HUDEP-2 (cell line): ENCODE measurements around the gene SYNE2.

Experiments used
- DNase-seq, 76 experiments: peaks; one replicate each; lab custom pipeline; 2025; ENCODE audit not compliant: unreplicated experiment in 76 of 76; lab: John Stamatoyannopoulos, UW

SYNE2 gene

DNA sequence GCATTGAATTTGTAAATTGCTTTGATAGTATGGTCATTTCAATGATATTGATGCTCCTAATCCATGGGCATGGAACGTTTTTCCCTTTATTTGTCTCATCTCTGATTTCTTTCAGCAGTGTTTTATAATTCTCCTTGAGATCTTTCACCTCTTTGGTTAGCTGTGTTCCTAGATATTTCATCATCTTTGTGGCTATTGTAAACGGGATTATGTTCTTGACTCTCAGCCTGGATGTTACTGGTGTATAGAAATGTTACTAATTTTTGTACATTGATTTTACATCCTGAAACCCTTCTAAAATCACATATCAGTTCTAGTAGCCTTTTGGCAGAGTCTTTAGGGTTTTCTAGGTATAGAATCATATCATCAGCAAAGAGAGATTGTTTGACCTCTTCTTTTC, 52.6 kb downstream of the SYNE2 start:
- DNase-seq = no peak

DNA sequence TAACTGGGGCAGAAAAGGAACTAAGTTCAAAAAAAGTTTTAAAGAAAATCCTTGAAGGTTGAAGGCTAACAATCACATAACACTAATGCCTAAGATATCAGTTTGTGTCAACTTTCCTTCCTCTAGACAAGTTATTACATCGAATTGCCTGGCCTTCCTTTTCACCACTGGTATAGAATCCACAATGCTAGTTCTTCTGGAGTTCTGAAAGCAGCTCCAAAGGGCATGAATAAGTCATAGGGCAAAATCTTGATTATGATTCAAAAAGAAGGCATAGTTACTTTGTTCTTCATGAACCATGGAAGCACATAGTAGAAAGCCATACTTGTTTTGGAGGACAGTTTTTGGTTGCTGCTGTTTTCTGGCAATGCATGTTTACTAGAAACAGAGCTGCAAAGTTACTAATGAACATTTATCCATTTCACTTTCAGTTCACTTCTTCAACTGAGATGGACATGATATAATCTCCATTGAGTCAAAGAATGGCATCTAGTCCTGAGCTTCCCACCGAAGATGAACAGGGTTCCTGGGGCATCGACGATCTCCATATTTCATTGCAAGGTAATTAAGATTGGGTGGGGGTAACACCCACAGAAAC, 56.0 kb downstream of the SYNE2 start:
- DNase-seq = no peak

DNA sequence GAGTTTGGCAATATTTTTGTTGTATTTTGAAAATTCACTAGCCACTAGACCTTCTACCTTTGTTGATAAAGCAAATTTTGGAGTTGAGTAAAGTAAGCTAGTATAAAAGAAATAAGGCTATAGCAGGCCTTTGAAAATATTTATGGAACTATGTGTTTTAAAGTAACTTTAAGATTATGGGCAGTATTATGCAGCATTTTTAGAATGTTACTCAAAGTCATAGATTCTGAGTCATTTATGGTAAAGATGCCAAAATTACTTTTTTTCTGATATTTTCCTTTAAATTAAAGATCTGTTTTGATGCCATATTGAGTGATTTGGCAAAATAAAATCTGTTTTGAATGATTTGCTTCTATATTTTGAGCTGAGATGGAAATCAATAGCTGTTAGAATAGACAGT, 57.2 kb downstream of the SYNE2 start:
- no peak for DNase-seq

DNA sequence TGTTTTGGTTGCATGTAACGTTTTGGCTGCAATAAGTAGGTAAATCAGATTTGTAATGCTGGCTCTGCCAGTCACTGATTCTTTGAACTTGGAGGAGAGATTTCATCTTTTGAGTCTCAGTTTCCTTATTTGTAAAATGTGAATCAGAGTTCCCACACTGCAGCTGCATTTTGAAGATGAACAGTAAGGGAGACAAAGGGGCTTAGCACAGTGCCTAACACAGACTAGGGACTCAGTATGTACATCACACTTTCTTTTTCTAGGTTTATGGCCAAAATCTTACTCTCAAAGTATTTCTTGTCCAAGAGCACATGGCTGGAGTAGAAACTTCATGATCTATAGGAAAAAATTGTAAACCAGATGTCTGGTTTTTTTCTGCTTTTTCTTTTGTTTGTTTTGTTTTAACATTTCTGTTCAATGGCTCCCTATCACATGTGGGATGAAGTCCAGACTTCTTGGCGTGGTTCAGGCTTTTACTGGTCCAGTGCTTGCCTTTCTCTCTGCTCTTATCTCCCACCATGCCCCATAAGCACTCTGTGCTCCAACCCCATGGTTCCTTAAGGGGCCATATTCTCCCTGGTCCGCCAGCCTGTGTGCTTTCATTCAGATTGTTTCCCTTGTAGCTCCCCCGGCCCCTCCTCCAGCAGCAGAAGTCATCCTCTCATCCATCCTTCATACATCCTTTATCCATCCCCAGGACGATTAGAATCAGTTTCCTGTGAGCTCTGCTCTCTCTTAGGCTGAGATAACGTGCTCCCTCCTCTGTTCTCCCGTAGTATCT, 58.0 kb downstream of the SYNE2 start:
- DNase-seq = no peak

DNA sequence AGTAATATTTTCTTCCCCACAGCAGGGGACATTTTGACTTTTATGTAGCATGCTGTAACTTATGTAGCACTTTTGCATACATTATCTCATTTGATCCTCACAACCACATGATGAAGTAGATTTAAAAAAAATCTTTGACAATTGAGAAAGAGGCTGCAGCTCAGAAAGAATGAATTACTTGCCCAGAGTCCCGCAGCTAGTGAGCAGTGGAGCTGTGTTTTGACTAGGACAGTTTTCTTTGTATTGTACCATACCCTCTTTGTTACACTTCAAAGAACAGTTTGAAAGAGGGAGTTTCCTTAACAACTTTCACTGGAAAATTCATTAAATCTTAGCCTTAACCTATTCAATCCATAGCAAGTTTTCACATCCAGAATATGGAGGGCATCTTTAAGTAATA, 58.6 kb downstream of the SYNE2 start:
- no peak for DNase-seq

DNA sequence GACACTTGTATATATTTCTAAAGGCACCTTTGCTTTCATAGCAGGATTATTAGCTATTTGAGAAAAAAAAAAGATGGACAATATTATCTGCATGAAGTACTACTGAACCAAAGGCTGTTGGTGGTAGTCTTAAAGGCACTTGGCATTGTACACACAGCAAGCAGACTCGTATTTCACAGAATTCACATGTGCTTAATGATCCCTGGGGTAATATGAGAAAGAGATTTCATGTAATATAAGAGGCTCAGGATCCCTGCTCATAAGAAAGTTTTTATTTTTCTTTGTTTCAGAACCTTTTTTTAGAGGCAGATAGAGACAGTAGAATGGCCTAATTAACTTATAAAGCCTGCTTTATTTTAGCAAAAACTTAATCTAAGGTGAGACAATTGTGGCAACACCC, 59.5 kb downstream of the SYNE2 start:
- DNase-seq = no peak

DNA sequence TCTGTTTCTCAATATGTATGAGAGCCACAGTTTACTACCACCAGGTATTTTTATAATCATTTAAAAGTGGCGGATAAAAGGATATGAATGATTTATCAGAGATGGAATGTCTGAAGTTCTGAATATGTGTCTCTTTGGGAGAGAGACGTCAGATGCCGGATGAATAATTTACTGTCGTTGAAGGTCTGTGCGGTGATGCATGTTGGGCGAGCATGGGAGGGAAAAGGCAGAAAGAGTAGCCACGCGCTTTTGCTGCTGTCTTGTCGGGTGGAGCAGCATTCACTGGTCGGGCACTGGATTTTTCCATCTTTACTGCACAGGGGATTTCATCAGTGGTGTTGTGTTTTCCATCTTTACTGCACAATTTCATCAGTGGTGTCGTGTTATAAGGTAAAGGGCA, 65.6 kb downstream of the SYNE2 start:
- DNase-seq = no peak

DNA sequence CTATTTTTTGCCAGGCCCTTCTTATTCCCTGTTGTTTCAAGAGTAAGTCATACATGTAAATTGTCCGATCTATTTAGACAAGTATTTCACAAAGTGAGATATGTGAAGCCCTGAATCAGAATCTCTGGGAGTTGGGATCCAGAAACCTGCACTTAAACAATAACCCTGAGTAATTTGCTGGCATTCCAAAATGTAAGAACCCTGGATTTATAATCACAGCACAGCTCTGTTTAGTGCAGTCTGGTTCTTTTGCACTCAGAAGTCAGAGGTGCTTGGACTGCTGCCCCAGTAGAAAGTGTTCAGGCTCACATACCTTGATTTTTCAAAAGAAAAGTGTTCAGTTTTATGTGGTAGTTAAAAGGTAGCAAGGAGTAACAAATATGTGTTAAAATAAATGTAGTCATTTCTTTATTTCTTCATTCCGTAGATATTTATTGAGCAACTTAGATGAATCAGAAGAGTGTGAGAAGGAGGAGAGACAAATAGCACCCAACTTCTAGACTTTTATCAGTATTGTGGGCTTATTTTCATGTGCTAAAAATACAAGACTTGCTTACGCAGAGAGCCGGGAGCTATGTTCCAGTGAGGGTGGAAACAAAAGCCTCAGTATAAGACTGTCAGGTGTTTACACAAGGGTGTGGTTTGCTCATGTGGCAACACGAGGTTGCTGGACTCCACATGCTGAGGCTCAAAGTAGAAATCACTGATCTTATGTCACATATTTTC, 70.1 kb downstream of the SYNE2 start:
- DNase-seq = no peak

DNA sequence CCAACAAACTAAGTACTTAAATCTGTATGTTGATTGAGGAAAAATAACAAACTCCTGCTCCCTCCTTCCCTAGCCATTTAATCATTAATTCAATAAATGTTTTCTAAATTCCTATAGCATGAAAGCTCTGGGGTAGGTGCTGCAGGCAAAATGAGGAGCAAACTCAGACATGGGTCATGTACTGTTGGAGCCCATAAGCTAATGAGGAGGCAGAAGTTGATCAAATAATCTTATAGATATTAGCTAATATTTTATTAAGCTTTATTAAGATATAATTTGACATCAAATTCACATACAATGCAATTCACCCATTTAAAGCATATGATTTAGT, 70.6 kb downstream of the SYNE2 start:
- DNase-seq = no peak

DNA sequence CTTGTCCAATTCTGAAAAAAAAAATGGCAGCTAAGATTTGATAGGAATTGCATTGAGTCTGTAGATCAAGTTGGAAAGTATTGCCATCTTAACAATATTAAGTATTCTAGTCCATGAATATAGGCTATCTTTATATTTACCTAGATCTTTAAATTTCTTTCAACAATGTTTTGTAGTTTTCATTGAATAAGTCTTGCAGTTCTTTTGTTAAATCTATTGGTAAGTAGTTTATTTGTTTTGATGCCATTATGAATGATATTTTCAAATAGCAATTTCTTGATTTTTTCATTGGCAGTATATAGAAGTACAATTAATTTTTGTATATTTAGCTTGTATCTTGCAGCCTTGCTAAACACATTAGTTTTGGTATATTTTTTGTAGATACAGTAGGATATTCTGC, 71.6 kb downstream of the SYNE2 start:
- DNase-seq = no peak

DNA sequence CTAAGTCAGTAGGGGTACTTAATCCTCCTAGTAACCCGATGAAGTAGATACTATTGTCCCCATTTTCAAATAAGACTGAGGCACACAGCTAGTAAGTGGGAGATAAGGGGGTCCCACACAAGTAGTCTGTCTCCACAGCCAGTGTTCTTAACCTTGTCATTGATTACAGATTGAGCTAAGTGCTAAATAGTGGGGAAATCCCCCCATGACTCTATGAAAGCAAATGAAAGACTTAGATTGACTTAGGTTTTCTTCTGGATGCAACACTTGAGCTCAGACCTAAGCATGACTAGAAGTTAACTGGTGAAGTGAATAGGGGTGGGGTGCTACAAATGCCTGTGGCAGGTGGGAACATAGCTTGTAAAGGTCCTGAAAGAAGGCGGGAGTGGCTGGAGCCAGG, 73.8 kb downstream of the SYNE2 start:
- DNase-seq = no peak

DNA sequence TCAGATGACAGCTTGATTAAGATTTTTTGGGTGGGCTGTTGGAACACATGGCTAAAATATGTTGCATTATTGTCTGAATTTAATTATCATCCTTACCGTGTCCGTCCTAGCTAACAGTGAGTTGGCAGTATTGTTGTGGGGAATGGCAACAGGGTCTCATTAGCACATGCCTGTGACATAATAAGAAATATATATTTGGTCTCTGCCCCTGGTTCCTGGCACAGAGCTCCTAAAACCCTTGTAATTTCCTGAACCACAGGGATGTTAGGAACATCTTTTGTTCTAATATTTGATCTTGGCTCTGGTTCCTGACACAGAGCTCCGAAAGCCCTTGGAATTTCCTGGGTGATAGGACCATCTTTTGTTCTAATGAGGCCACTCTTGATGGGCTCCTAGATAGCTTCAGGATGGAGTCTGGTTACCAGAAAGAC, 76.0 kb downstream of the SYNE2 start:
- DNase-seq = no peak

DNA sequence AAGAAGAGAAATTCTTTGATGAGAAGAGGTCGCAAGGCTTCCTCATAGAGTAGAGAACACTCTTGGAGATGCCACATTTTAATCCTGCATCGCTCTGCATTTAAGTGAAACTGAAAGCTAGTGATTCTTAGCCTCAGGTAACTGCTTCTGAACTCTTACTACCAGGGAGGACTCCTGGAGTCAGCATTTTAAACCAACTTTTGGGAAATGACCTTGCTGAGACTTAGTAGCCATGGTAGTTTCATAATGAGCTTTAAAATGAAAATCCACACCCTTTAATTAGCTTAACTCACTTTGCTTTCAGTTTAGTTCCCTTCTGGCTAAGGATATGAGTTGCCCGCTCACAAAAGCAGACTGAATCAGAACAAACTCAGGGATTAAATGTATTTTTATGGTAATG, 80.3 kb downstream of the SYNE2 start:
- no peak for DNase-seq

DNA sequence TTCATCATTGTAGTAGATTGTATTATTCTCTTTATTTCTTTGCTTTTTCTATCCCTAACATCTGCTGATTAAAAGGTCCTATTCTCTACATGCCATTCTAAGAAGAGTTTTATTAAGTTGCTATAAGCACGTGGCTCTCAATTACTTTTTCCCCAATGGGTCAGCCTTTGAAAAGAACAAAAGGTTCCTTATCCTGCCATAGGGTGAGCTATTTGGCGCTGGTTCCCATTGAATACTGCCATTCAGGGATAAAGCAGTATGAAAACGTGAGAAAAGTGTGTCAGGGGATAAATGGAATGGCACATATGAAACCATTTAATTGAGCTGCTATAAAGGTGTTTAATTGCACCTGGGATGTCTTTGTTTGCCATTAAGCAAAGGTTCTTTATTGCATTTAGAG, 80.9 kb downstream of the SYNE2 start:
- DNase-seq = no peak

DNA sequence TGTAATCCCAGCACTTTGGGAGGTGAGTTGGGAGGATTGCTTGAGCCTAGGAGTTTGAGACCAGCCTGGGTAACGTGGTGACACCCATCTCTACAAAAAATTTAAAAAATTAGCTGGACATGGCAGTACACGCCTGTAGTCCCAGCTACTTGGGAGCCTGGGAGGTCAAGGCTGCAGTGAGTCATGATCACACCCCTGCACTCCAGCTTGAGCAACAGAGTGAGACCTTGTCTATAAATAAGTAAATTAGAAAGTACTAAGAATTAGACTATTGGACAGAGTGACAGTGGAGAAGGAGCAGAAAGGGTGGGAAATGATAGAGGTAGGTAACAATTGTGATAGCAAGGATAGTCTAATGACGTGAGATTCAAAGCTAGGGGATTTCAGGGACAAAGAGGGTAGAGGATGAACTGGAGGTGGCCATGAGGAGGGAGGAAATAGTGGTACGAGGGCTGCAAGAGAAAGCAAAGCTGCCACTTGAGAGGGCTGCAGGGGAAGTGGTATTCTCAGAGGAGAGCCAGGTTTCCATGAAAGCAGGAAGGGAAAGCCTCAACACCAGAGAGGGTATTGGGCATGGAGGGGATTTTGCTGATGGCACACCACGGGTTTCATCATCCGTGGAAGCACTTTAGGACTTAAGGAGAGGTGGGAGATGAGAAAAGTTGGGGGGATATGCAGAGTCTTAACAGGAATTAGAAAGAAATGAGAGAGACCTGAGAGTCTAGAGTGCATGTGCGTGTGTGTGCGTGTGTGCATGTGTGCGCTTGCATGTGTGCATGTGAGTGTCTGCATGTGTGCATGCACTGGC, 85.6 kb downstream of the SYNE2 start:
- DNase-seq = no peak

DNA sequence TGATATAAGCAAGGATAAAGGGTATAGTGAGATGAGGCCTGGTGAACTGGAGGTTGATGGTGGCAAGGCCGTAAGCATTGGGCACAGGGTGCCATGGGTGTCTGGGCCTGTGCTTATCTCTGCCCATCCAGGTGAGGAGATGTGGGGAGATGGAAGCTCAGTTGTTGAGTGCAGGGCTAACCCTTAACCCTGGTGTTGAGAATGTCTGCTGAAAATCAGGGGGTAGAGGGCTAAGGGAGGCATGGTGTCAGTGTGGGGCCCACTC, 86.1 kb downstream of the SYNE2 start:
- DNase-seq = no peak

DNA sequence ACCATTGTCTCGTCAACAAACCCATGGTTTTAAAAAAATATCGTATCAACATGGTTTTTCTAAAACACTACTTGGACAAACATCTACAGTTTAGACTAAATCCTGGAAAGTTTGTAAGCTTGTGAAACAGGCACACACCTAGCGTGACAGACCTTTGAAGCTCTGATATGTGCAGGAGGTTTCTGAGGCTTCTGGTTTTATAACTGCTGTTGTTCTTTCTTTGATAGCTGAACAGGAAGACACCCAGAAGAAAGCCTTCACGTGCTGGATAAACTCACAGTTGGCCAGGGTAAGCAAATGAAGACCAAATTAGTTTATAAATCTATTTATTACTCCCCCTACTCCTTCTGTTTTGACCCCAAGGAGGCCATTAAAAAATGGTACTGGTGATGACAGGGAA, 87.6 kb downstream of the SYNE2 start:
- no peak for DNase-seq

DNA sequence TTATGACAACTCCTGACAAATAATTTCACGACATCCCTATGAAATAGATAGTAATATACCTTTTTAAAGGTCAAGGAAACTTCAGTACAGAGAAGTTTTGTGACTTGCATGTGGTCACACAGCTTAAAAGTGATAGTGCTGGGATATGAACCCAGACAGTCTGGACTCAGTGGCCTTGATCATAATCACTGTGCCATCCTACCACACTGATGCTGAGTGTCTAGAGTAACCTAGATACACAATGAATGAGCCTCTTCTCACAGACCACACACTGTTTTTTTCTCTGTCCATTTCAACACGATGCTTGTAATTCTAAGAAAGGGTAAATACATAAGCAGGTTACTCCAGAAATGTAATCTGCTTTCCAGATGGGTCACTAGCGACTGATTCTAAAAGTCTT, 88.2 kb downstream of the SYNE2 start:
- no peak for DNase-seq

DNA sequence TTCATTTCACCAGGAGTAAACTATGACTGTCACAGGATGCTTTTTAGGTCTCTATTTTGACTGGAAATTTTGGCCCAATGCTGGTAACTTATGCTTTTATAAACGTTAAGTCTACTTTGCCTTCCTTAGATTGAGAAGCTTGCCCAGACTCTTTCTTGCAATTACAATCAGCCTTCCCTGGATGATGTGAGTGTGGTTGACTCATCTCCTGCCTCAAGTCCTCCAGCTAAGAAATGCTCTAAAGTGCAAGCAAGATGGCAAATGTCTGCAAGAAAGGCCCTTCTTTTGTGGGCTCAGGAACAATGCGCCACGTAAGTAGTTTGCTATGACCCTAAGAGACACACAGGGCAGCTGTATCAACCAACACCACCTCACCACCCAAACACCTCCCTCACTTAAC, 96.9 kb downstream of the SYNE2 start:
- no peak for DNase-seq

DNA sequence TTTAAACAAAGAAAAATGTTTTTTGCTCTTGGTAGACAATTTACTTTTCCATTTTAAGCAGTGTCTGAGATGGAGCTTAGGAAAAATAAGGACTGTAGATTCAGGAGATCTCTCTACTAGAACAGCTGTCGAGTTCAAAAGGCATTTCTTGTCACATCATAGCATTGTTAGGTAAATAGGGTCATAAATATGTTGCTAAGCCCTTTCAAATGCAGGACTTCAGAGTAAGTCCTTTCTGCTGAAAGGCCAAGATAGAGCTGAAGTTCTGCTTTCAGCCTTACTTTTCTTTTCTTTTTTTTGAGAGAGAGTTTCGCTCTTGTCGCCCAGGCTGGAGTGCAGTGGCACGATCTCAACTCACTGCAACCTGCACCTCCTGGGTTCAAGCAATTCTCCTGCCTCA, 98.2 kb downstream of the SYNE2 start:
- DNase-seq = no peak

DNA sequence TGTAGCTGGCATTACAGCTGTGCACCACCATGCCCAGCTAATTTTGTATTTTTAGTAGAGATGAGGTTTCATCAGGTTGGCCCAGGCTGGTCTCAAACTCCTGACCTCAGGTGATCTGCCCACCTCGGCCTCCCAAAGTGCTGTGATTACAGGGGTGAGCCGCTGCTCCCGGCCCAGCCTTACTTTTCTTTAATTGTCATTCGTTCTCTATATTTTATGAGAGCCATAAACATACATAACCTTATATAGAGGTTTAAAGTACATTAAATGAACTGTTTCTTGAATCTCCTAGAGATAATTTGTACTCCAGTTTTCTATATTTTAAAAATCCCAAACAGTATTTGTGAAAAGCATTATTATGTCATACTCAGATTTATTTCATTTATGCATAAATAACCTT, 98.6 kb downstream of the SYNE2 start:
- DNase-seq = no peak
